SIG-M5 treated with dmso at 0.1 percent for 504 hours (cell line): ENCODE measurements around the gene MAT2A.

Experiments
- DNase-seq: peaks from one replicate; lab custom pipeline; 2025; ENCODE audit not compliant: unreplicated experiment; lab: John Stamatoyannopoulos, UW

Gene MAT2A

DNA sequence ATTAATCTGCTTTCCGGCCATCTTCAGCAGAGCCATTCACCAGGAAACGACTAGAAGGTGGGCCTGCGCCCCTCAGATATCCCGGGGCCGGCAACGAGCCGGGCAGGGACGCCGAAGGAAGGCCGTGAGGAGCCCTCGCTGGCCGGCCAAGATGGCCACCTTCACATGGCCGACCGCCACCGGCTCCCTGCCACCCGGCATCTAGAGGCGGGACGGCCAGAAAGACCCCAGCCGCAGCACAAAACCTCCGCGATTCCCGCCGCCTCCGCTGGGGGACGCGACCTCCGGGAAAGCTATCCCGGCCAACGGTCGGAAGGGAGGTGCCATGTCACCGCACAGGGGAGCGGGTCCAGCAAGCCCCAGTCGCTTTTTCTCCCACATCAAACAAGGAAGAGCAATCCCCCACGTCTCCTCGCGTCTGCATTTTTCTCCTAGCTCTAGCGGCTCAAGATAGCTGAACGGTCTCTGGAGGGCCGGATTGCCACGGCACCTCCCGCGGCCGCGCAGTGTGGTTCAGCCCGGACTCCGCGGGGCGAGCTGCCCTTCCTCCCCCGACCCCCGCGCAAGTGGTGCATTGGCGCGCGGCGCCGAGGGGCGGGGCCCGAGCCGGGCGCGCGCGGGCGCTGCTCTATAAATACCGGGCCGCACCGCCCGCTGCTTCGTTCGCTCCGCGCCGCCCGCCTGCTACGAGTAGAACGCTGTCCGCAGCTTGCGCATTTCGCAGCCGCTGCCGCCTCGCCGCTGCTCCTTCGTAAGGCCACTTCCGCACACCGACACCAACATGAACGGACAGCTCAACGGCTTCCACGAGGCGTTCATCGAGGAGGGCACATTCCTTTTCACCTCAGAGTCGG, at the start of gene MAT2A:
TSS of gene MAT2A (plus strand) at position 662 of the 854 bp plus-strand sequence. CDS start at position 782, 120 bp downstream.
- peak; percentile 93 for DNase-seq

DNA sequence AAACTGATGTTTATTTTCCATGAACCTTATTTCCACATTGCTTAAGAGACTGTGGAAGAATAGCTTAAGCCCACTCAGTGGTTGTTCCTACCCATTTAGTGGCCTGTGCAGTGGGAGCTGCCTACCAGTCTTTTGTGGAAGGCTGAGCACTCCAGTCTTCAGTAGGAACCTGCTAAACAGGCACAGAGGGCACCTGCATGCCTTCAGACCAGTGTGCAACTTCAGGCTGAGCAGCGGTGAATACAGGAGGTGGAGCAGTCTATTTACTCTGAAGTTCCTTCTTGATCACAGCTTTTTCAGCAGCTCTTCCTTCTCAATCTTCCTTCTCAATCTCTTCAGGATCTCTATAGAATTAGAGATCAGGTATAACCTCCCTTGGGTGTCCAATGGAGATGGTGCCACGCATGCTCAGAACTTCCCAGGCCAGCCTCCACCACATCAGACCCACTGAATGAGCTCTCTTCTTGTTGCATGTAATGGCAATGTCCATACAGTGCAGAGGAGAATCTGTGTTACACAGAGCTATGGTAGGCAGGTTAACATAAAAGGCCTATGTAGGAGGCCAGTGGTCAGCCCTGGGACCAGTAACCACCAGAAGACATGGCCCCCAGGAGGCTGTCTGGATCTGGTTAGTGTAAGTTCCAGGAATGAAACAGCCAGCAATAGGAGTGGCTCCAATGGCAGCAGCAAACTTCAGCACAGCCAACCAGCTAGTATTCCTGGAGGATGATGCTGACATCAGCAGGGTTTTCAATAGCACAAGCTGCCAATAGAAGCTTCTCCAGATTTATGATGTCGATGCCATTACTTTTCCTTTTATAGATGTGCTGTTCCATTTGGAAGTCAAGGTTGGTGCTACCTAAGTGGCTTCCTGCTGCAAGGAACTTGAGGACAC, 47.9 kb upstream of the MAT2A start:
- no peak for DNase-seq

DNA sequence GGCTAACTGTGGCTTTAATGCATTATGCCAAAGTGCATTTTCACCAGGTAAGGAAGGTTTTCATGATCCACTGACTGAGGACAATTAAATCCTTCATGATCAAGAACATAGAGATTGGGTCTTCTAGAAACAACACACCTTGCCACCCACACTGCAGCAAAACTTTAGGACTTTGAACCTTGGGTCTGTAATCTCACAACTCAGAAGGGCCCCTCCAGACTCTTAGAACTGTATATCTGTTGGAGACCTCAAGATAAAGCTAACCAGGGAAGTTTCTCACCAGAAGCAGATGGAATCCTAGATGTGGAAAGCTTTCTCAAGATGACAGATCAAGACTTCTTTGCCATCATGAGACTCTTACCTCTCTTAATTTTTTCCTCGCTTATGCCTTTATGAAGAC, 42.5 kb upstream of the MAT2A start:
- no peak for DNase-seq

DNA sequence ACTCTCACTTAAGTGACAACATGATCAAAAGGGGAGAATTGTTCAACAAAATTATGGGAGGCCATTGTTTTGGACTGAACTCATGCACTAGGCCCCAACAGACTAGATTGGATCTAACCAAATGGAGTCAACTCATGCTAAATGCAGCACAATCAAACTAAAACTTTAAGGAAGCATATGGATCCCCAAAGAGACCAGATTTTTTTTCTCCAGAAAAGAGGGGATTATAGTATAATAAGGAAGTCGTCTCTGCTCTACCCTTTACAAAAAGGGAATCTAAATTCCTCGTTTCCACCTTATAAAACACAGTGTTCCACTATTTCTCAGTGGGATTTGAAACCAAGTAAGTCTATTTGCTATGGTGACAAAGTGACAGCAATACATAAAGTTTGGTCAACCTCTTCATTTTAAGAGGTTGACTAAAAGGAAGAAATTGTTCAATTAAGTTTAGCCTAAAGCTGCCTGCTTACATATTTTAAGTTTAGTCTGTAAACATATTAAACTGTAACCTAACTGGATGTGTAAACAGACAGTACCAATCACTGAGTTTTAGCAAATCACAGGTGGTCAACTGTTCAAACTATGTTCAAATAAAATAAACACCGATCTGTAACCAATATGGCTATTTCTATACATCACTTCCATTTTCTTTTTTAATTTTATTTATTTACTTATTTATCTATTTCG, 40.9 kb upstream of the MAT2A start:
- no peak for DNase-seq

DNA sequence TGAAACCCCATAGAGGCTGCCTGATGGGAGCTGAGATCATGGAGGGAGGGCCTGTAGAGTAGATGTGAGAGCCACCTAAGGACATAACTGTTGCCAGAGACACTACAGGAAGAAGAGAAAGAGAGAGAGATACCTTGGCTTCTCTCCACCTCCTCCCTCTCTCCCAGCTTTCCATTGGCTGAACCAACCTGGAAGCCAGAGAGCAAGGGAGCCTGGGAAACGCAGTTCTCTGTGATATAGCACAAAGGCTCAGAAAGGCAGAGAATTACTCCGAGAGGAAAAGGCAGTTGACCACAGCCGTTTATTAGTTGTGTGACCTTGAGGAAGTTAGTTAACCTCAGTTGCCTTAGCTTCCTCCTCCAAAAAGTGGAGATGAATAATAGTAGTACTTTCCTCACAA, 37.7 kb upstream of the MAT2A start:
- peak; percentile 77 for DNase-seq

DNA sequence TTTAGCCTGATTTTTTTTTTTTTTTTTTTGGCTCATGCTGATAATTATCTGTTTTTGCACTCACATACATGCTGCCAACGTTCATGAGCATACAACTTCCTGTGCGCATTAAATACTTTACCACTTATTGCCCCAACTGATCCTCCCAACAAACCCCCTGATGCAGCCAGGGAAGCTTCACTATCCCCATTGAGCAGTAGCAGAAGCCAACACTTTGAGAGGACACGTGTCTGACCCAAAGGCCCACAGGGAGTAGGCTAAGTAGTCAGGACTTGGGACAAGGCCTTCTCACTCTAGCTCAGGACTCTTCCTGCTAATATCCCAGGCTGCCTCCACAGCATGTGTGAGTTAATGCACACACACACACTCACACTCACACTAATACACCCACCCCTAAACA, 36.2 kb upstream of the MAT2A start:
- DNase-seq: no peak

DNA sequence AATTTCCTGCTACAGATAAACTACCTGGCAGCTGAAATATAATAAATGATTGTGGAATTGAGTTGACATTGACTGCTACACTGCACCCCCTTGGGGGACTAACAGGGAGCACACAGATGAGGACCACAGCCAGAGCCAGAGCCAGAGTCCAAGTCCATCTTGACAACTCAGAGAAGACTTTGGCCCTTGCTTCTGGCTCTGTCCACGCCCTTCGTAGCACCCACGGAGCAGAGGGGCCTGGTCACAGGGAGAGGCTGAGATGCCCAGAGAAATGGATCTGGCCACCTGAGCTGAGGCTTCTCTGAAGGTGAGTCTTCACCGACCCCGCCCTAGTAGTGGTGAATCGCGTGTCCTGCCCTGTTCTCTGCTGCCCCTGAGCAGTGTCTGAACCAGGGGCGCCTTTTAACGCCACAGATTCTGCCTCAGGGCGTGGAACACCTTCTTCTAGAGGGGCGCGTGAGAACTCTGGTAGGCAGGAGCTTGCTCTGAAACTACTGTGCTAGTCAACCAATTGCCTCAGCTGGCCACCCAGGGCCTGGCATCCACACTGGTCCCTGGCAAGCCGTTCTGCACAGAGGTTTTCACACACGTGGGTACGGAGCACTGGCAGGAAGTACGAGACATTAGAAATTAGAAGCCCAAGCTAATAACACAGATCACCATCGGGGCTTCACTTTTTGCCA, 35.7 kb upstream of the MAT2A start:
- DNase-seq: no peak

DNA sequence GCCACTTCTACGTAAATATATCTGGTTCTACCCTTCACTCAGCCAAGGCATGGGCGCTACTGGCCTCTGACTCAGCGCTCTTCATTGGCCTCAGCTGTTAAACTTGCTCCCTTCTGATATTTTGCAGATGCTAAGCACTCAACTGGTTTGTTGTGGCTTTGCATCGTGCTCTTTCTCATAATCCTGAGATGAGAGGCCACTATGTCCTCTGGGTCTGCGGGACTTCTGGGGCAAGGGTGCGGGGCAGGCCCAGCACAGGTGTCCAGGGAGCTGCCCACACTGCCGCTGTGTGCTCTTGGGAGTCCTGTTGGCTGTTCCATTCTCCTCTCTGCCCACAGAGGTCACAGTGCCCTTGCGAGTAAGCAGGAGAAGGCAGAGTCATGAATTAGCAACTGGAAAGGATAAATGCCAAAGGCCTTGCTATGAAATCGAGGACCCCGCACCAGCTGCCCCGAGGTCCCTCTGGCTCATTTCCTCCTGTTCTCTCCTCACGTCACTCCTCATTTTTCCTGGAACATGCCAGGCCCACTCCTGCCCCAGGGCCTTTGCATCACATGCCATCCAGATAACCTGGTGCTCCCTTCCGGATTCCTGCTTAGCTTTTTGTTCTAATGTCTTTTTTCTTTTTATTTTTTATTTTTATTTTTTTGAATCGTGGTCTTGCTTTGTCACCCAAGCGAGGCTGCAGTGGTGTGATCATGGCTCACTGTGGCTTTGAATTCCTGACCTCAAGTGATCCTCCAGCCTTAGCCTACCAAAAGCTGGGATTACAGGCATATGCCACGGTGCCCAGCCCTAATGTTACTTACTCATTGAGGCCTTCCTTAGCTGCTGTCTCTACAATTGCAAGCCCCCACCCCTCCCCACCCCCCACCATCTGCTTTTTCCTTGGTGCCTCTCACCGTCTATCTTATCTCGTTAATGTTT, 34.9 kb upstream of the MAT2A start:
- no peak for DNase-seq

DNA sequence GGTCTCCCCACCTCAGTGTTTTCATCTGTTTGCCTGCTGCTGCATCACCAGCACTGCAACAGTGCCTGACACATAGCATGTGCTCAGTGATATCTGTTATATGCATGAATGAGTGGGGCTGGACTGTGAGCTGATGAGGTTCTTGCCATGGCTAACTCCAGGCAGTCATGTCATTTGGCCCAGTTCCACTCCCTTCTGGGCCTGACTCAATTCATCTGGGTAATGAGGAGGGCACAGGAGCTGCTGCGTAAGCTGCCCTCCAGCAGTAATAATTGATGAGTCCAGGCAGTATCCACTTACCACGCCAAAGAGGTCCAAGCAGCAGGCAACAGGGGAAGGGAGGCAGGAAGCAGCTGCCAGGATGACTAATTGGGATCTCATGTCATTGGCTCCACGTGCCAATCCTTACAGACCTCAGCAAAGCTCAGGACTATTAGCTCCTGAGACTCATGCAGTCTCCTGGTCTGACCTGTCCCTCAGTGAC, 34.1 kb upstream of the MAT2A start:
- no peak for DNase-seq

DNA sequence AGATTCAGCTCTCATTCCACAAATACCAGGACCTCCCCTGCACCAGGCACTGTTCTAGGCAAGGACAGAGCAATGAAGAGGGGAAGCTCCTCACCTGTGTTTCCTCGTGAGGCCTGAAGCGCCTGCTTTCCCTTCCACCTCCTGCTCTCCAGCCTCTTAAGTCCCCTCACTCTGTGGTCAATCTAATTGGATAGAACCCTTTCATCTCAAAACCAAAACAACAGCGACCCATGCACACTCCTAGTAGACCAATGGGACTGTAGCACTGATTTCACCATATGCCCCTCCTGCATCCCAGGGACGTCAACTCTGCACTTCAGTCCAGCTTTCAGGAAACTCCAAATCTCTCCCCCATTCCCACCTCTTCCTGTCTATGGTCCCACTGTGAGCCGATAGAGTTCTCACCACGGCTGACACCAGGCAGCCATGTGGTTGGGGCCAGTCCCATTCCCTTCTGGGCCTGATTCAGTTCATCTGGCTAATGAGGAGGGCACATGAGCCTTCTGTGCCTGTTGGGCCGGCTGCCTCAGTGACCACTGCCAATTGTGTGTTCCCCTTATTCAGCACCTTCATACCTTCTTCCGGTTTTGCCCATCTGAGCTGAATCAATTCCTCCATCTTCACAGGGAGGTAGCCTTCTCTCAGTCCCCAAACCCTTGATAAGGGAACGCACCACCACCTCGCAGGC, 33.3 kb upstream of the MAT2A start:
- DNase-seq: no peak

DNA sequence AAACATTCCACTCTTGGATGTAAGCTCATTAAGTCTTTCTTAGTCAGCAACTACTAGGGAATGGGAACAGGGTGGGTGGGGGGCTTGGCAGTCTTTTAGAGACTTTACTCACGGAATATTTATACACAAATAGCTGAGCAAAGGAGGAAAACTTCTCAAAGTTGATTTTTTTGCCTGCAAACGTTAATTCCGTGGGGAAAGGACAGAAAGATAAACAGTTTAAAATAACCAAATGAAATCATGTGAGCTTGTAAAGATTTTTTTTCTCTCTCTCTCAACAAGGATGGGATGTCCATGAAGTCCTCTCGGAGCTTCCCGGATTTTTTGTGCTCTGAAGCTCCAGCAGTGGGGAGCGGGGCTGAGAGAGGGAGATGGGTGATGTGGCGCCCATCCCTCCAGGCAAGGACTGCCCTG, 32.2 kb upstream of the MAT2A start:
- no peak for DNase-seq

DNA sequence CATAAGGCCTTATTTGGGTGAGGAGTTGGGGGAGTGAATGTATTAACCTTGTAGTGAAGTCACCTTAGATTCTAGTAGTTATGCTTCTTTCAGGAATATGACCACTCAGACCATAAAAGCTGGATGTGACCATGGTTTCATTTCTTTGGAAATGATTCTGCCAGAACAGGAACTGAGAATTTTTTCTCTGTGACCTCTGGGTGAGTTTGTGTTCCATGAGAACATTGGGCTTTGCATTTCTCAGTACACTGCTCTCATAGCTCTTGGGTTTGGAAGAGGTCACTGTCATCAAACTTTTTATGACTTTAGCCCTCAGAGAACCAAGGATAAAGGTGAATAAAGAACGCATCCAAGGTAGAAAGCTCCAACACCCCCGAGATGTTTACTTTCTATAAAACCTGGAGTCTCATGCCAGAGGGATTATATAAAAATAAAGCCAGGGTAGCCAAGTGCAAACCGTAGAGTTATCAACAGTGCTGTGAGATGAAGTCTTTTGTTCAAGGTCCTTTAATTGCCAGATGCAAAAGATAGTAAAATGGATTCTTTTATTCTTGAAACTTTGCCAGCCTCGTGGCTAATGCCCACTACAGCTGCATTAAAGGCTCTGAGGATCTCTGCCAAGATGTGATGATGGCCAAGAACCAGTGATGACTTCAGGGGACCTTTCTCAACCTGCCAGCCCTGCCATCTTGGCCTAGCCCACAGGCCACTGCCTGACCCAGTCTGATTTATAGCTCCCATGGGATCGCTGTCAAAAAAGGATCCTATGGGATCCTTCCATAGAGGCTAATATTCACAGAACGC, 27.8 kb upstream of the MAT2A start:
- no peak for DNase-seq

DNA sequence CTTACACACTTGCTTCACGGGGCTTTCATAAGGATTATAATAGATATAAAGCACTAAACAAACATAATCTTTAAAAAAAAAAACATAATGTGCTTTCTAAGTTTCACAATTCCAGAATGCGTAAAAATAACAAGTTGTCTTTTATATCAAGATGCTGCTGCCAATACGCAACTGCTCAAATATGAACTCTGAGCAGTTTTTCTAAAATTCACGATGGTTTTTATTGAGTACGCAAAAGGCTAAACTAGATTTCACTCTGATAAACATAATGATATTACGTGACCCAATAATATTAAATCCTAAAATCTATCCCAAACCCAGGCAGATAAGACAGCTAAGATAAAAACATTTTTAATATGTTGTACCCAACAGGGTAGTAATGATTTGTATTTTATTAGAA, 24.6 kb upstream of the MAT2A start:
- DNase-seq: no peak

DNA sequence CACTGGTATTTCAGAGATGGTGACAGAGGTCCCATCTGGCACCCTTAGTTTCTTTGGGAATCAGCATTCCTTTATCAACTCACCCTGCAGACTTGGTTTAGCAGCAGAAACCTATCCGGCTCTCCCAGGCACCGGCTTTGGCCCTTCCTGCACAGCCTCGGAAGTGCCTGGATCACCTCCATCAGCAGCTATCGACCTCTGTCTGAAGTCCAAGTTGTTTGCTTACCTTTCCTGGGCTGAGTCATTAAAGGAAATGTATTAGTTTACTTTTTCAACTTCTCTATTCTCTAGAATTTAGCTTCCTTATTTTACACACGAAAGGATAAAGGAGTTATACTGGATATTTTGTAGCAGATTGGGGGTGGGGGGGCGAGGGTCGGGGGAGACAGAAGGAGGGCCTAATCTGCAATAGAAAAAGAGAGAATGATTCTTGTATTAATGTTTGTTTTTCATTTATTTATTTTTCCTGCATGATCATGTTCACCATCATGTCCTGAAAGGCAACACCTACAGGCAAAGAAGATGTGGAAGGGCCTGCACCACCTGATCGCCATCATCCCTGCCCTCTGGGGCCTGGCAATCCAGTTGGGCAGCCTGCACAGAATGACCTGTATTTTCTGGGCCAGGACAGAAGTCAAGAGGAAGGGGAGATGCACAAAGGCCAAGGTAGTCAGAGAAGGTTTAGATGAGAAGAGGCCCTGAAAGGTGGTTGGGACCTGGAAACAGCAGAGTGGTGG, 22.1 kb upstream of the MAT2A start:
- peak; percentile 48 for DNase-seq

DNA sequence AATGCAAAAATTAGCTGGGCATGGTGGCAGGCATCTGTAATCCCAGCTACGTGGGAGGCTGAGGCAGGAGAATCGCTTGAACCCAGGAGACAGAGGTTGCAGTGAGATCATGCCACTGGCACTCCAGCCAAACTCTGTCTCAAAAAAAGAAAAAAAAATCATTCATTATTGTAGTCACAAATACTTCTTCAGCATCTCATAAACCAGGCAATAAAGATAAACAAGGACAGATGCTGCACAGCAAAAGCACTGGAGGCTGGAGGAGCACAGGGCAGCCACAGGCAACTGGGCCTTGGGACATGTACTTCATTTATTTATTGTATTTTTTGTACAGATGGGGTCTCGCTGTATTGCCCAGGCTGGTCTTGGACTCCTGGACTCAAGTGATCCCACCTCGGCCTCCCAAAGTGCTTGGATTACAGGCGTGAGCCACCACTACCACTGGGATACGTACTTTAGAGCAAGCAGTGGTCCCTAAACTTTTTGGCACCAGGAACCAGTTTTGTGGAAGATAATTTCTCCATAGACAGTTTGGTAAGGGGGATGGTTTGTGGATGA, 16.8 kb upstream of the MAT2A start:
- no peak for DNase-seq

DNA sequence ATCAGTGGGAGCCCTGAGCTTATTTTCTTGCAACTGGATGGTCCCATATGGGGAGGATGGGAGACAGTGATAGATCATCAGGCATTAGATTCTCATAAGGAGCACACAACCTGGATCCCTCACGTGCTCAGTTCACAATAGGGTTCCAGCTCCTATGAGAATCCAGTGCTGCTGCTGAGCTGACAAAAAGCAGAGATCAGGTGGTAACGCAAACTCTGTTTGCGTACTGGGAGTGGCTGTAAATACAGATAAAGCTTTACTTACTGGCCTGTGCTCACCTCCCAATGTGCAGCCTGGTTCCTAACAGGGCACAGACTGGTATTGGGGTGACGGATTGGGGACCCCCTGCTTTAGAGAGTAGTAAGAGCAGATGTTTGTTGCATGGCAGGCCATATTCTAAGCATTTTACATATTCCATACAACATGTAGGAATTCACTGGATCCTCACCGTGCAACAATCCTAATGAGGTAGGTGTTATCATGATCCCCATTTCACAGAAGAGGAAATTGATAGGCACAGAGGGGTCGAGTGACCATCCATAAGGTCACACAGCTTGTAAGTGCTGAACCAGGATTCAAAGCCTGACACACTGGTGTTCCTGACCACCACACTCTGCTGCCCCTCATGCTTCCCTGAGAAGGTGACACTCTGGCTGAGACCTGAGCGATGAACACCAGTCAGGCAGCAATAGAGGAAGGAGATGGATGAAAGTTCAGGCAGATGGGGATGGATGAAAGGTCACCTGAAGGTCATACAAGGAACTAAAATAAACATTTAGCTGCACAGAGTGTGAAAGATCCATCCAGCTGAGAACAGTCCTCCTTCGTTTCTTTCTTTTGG, 15.7 kb upstream of the MAT2A start:
- no peak for DNase-seq
